Mucosa of descending colon (tissue), 3 donors: ENCODE results near the gene UBE3D. TPM values are rescaled to one million over a fixed set of nuclear protein-coding genes. Genes with fewer than 3 reads are reported as not detected.

Experiments used
- ATAC-seq: fragments of 200-7000 bp; cut with Tn5 transposase; one replicate; pipeline ENCODE4 v1.9.1; 2020; ENCODE audit warnings: mild to moderate bottlenecking, moderate library complexity
- DNase-seq, 3 donors: peaks; one replicate each; pipeline ENCODE4 v3.0.0-alpha.2; 2020
- H3K36me3 ChIP-seq: fragments of 200-600 bp; one replicate; pipeline ENCODE4 v1.8.0; 2021; ENCODE audit warnings: low read depth, mild to moderate bottlenecking
- H3K4me1 ChIP-seq: fragments of 200-600 bp; one replicate; pipeline ENCODE4 v1.8.0; 2021; ENCODE audit warnings: low read depth, mild to moderate bottlenecking
- H3K4me3 ChIP-seq: fragments of 200-600 bp; one replicate; pipeline ENCODE4 v1.8.0; 2021; ENCODE audit warnings: mild to moderate bottlenecking
- H3K9me3 ChIP-seq: fragments of 200-600 bp; one replicate; pipeline ENCODE4 v1.8.0; 2021; ENCODE audit warnings: mild to moderate bottlenecking
- intact Hi-C, 2 donors: fragments of 100-400 bp; cut with DNase I in 1 of 2; cut with micrococcal nuclease in 1 of 2; formaldehyde crosslinking; loops; one replicate each; pipeline versions ENCODE4 v1.11.0 to v1.11.1; 2022; cut with DNase I, micrococcal nuclease
- total RNA-seq, 3 donors: library from RNA; stranded (reverse); fragmentation: NEBNext Ultra II Directional in 2 of 3; extraction: Animal tissue kit (Norgen Biotek cat#: 25700) in 2 of 3; gene quantifications; one replicate each; pipeline versions ENCODE4 v1.2.1 to v1.2.4, GENCODE V29; 2021 to 2023
- TF ChIP-seq, protein P1 (sequence below): fragments of 200-600 bp; IDR thresholded peaks from one replicate; pipeline ENCODE4 v1.8.0; 2022; ENCODE audit warnings: antibody characterized with exemption, mild to moderate bottlenecking
- donor health status: DM: no; HTN: no; CAD: no; lungs with moderate emphysema.
- donor health status: DM: no; HTN: no; CAD: no.
- donor health status: DM: no; HTN: yes; CAD: no.

UBE3D gene
- total RNA-seq, 3 donors from 2014 or later: 4.3 to 4.8 (median 4.7) TPM

DNA sequence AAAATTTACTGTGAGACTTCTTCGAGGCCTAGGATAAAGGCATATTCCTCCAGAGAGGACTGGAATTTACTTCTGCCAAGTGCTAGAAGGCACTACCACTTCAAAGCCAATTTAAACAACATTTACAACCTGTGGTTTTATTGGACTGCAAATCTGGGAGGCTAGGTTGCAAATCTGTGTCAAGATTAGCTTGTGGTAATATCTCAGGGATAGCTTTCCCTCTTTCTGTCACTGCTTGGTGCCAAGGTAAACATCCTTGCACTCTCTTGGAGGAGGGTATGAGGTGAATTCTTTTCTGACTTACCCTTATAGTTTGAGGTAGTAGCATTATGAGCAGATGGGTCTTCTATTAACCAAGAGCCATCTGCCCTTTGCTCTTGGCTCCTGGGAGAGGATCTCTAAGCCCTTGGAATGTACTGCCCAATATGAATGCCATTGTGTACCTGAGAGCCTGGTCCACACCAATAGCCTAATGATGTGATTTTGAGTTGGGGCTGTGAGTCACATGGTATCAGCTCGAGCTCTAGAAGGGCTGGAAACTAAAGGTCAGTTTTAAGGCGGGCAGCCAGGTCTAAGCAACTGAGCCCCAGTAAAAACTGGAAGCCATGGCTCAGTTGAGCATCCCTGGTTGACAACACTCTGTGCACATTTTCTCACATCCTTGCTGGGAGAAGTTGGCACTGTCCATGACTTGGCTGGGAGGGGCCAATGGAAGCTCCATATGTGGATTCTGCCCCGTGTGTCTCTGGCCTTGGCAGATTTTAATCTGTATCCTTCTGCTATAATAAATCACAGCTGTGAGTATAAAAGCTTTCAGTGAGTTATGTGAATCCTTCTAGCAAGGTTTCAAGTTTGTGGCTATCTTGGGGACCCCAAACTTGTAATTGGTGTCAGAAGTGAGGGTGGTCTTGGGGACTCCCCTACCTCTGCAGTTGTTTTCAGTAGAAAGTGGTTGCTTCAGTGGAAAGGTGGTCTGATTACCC, 188.1 kb downstream of the UBE3D start:
- peak; percentile 72 for ATAC-seq
- TF ChIP-seq, protein P1, sequence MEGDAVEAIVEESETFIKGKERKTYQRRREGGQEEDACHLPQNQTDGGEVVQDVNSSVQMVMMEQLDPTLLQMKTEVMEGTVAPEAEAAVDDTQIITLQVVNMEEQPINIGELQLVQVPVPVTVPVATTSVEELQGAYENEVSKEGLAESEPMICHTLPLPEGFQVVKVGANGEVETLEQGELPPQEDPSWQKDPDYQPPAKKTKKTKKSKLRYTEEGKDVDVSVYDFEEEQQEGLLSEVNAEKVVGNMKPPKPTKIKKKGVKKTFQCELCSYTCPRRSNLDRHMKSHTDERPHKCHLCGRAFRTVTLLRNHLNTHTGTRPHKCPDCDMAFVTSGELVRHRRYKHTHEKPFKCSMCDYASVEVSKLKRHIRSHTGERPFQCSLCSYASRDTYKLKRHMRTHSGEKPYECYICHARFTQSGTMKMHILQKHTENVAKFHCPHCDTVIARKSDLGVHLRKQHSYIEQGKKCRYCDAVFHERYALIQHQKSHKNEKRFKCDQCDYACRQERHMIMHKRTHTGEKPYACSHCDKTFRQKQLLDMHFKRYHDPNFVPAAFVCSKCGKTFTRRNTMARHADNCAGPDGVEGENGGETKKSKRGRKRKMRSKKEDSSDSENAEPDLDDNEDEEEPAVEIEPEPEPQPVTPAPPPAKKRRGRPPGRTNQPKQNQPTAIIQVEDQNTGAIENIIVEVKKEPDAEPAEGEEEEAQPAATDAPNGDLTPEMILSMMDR: no peak
- intact Hi-C loops: no loop called here
- peak in 1 of 3 donors; percentile 14 for DNase-seq
- peaks cover 6% of the 10 kb centered on the region for H3K4me1 ChIP-seq
- H3K36me3 ChIP-seq: no peaks in the 10 kb centered on the region
- H3K9me3 ChIP-seq: no peaks in the 10 kb centered on the region
- H3K4me3 ChIP-seq: no peak overlapping the region

GRCh38 chr6:82875573-82876185, 190.0 kb downstream of the UBE3D start:
- Histone ChIP-seq H3K4me3 (no peak overlapping the region), H3K9me3 (no peaks in the 10 kb centered on the region), H3K4me1 (peaks cover 6% of the 10 kb centered on the region), H3K36me3 (no peaks in the 10 kb centered on the region)
- DNase-seq: no peak
- no peak for ATAC-seq
- intact Hi-C loops: no loop called here
- TF ChIP-seq, protein P1: no peak

GRCh38 chr6:82874867-82875266, 190.8 kb downstream of the UBE3D start:
- intact Hi-C loops: no loop called here

DNA sequence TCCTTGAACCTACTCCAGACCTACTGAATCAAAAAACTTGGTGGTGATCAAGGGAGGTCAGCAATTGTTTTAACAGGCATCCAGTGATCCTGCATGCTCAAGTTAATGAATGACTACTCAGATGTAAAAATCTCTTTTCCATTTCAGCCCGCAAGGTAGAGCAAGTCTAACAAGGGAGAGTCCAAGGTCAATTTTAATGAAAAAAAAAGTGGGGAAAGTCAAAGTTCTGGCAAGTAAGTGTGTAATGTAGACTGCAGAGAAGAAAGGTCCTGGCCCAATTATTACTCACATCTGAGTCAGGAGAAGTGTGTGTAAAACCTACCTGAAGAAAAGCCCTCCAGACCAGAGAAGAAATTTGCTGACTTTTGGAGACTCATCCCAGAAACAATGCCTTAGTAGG, 193.5 kb downstream of the UBE3D start:
- Histone ChIP-seq H3K4me1 (peaks cover 4% of the 10 kb centered on the region), H3K36me3 (no peaks in the 10 kb centered on the region), H3K9me3 (no peaks in the 10 kb centered on the region), H3K4me3 (no peak overlapping the region)
- DNase-seq: no peak
- TF ChIP-seq, protein P1: no peak
- intact Hi-C loops: no loop called here
- ATAC-seq: no peak

More at GRCh38 chr6:82874867-82875266, 190.8 kb downstream of the UBE3D start:
- no peak overlapping the region for H3K4me3 ChIP-seq
- ATAC-seq: no peak
- TF ChIP-seq, protein P1: no peak
- DNase-seq: no peak
- peaks cover 6% of the 10 kb centered on the region for H3K4me1 ChIP-seq
- no peaks in the 10 kb centered on the region for H3K36me3 ChIP-seq
- no peaks in the 10 kb centered on the region for H3K9me3 ChIP-seq

DNA sequence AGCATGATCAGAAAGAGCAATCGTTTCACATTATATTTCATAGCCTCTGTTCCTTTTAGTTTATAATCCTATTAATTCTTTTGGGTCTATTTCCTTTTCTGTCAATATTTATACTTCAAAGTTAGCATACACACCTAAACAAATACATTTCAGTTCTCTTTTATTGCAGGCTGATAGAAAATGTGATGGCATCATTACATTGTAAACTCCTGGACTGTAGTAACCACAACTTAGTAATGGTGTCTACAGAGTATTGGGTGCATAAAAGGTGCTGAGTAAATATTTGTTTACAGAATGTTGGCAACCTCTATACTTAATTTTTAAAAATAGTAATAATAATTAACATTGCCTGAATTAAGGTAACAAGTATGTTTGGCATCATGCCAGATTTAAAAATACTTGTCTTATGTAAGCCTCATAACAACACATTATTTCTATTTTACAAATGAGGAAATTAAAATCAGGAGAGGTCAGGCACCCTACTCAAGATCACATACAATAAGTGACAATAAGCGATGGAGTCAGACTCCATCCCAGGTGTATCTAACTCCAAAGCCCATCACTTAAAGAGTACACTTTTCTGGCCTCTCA, 195.0 kb downstream of the UBE3D start:
- Histone ChIP-seq H3K9me3 (no peaks in the 10 kb centered on the region), H3K4me1 (no peaks in the 10 kb centered on the region), H3K36me3 (no peaks in the 10 kb centered on the region), H3K4me3 (no peak overlapping the region)
- DNase-seq (no peak), ATAC-seq (peak; percentile 86)
- intact Hi-C loops: no loop called here
- TF ChIP-seq, protein P1: no peak
